Uterus (tissue), 2 donors: ENCODE measurements around the gene PCSK2.

Experiments used
- POLR2A ChIP-seq, 2 donors: fragments of 450-650 bp; IDR thresholded peaks; one replicate each; pipeline ENCODE4 v1.6.1; 2016; ENCODE audit warnings: antibody characterized with exemption in 2 of 2, mild to moderate bottlenecking in 1 of 2, moderate library complexity in 1 of 2
- TF ChIP-seq, protein P1 (sequence below), 4 experiments: fragments of 200-600 bp in 2 of 4; fragments of 450-650 bp in 2 of 4; sonication (generic) in 2 of 4; IDR thresholded peaks; one replicate each; pipeline ENCODE4 v1.5.1; 2016 to 2019; ENCODE audit warnings: antibody characterized with exemption in 4 of 4, mild to moderate bottlenecking in 2 of 4, moderate library complexity in 1 of 4

DNA sequence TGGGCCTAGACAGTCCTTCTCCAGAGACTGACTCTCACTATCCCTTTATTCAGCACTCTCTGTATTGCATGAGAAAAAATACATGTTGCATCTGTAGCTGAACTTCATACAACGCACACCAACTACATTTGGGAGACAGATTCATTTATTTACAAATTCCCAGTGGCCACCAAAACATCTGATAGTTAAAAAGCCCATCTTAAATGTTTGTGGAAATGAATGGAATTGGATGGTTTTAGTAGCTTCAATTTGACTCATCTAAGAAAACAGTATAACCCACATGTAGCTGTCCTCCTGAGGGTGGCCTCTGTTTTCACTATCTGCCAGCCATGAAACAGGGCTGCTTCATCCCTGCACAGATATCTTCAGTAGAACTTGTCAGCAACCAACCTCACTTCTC lies 116.3 kb downstream of the PCSK2 start:
- TF ChIP-seq, protein P1, sequence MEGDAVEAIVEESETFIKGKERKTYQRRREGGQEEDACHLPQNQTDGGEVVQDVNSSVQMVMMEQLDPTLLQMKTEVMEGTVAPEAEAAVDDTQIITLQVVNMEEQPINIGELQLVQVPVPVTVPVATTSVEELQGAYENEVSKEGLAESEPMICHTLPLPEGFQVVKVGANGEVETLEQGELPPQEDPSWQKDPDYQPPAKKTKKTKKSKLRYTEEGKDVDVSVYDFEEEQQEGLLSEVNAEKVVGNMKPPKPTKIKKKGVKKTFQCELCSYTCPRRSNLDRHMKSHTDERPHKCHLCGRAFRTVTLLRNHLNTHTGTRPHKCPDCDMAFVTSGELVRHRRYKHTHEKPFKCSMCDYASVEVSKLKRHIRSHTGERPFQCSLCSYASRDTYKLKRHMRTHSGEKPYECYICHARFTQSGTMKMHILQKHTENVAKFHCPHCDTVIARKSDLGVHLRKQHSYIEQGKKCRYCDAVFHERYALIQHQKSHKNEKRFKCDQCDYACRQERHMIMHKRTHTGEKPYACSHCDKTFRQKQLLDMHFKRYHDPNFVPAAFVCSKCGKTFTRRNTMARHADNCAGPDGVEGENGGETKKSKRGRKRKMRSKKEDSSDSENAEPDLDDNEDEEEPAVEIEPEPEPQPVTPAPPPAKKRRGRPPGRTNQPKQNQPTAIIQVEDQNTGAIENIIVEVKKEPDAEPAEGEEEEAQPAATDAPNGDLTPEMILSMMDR (IDR thresholded peaks at IDR 0.05) = no peak
- TF ChIP-seq POLR2A (IDR thresholded peaks at IDR 0.05) = no peak
